ENCODE data around the gene SRRD. TPM values are rescaled to one million over a fixed set of nuclear protein-coding genes. Genes with fewer than 3 reads are reported as not detected.
A peak's percentile ranks its signal among the peaks of the same experiment; 100 is the strongest.

The SRRD gene
- total RNA-seq, 2 experiments from 2014 or later = 23.1 to 33.0 TPM

DNA sequence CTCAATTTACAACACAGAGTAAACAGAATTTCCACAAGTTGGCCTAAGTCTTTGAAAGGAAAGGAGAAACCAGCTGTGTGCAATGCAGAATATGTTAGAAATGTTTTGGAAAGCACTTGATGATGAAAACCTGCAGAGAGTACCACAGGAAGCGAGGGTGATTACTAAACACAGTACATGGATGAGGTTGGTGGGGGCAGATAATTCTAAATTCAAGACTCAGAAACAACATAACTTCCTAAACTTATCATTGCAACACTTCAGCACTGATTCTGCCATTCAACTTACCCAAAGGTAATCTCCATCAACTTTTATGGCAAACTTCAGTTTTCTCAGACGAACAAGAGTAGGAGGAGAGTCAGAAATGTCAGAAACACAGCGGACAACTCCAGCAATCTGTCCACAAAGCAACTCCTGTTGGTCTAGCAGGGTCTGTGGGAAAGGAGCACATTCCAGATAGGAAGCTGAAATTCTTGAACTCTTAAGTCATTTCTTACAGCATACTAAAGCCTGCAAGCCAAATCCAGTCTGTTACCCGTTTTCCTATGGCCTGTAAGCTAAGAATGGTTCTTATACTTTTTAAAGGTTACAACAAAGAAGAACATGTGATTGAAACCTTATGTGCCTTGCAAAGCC lies 6.9 kb upstream of the SRRD start:
- TF ChIP-seq EZH2phosphoT487 (IDR thresholded peaks at IDR 0.05; ENCODE audit: borderline replicate concordance, low read depth, low read length) = no peak
- TF ChIP-seq, protein P1, sequence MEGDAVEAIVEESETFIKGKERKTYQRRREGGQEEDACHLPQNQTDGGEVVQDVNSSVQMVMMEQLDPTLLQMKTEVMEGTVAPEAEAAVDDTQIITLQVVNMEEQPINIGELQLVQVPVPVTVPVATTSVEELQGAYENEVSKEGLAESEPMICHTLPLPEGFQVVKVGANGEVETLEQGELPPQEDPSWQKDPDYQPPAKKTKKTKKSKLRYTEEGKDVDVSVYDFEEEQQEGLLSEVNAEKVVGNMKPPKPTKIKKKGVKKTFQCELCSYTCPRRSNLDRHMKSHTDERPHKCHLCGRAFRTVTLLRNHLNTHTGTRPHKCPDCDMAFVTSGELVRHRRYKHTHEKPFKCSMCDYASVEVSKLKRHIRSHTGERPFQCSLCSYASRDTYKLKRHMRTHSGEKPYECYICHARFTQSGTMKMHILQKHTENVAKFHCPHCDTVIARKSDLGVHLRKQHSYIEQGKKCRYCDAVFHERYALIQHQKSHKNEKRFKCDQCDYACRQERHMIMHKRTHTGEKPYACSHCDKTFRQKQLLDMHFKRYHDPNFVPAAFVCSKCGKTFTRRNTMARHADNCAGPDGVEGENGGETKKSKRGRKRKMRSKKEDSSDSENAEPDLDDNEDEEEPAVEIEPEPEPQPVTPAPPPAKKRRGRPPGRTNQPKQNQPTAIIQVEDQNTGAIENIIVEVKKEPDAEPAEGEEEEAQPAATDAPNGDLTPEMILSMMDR (conservative IDR thresholded peaks at IDR 0.05; ENCODE audit: low read length) = no peak
- peaks cover 63% of the 10 kb centered on the region for H3K4me1 ChIP-seq (ENCODE audit: insufficient read depth, low read length, poor library complexity, severe bottlenecking)
- no peaks in the 10 kb centered on the region for H3K9me3 ChIP-seq (ENCODE audit: low read length)
- H2AFZ ChIP-seq (ENCODE audit: low read length) = no peak overlapping the region
- intact Hi-C loops (cut with micrococcal nuclease; ENCODE audit: unreplicated experiment) = no loop called here
- no peak for DNase-seq (ENCODE audit: low spot score)
- no TSS peak for BruUV-seq (replicated peaks)
- peak overlapping the region; percentile 85 for H3K4me2 ChIP-seq (ENCODE audit: low read length)
- POLR2A ChIA-PET = no interaction called here
- peaks cover 71% of the 10 kb centered on the region for H3K36me3 ChIP-seq (ENCODE audit: insufficient read depth, low read length)
- H3K4me3 ChIP-seq (ENCODE audit: low read depth, low read length, poor library complexity, severe bottlenecking) = peak overlapping the region; percentile 86
- H4K20me1 ChIP-seq (ENCODE audit: insufficient read depth, low read length) = 0 out of 2 replicates have a peak, but pooled peaks cover 3% of the 10 kb centered on the region
- no peaks in the 10 kb centered on the region for H3K9me2 ChIP-seq (ENCODE audit: insufficient read depth, low read length)
- CTCF ChIA-PET (ENCODE audit: unreplicated experiment) = no interaction called here
- peaks cover 78% of the 10 kb centered on the region for H3K79me2 ChIP-seq (ENCODE audit: insufficient read depth, low read depth, low read length)
- peak overlapping the region; percentile 18 for H3K27ac ChIP-seq (ENCODE audit: low read depth, low read length, poor library complexity, severe bottlenecking)

GRCh38 chr22:26477341-26477731 lies 6.3 kb upstream of the SRRD start:
- DNase-seq (ENCODE audit: low spot score) = no peak
- no peak overlapping the region for H2AFZ ChIP-seq (ENCODE audit: low read length)
- ChIA-PET POLR2A (interaction anchor here (5.2 kb wide), 1 partner anchor 196 kb away, joined by 21 read pairs; no protein-coding TSS in a partner anchor), CTCF (ENCODE audit: unreplicated experiment) (no interaction called here)
- H3K9me3 ChIP-seq (ENCODE audit: low read length) = no peaks in the 10 kb centered on the region
- peaks cover 68% of the 10 kb centered on the region for H3K4me1 ChIP-seq (ENCODE audit: insufficient read depth, low read length, poor library complexity, severe bottlenecking)
- H3K4me2 ChIP-seq (ENCODE audit: low read length) = peak overlapping the region; percentile 85
- intact Hi-C loops (cut with micrococcal nuclease; ENCODE audit: unreplicated experiment) = no loop called here
- no peaks in the 10 kb centered on the region for H3K9me2 ChIP-seq (ENCODE audit: insufficient read depth, low read length)
- H4K20me1 ChIP-seq (ENCODE audit: insufficient read depth, low read length) = 0 out of 2 replicates have a peak, but pooled peaks cover 3% of the 10 kb centered on the region
- H3K4me3 ChIP-seq (ENCODE audit: low read depth, low read length, poor library complexity, severe bottlenecking) = peak overlapping the region; percentile 86
- peak overlapping the region; percentile 18 for H3K27ac ChIP-seq (ENCODE audit: low read depth, low read length, poor library complexity, severe bottlenecking)
- peaks cover 66% of the 10 kb centered on the region for H3K36me3 ChIP-seq (ENCODE audit: insufficient read depth, low read length)
- peaks cover 83% of the 10 kb centered on the region for H3K79me2 ChIP-seq (ENCODE audit: insufficient read depth, low read depth, low read length)
- no TSS peak for BruUV-seq (replicated peaks)
- TF ChIP-seq EZH2phosphoT487 (IDR thresholded peaks at IDR 0.05; ENCODE audit: borderline replicate concordance, low read depth, low read length) = no peak
- TF ChIP-seq, protein P1 (conservative IDR thresholded peaks at IDR 0.05; ENCODE audit: low read length) = no peak

All from OCI-LY7 (cell line).